Lower leg skin (tissue), 4 donors: ENCODE data around the gene PIWIL4. TPM values are rescaled to one million over a fixed set of nuclear protein-coding genes. Genes with fewer than 3 reads are reported as not detected.
"Not testable (repeated sequence)": the region's sequence is repeated elsewhere in the genome, so short reads cannot be mapped to it uniquely, and the experiment has no call there.

Experiments used
- DNase-seq, 2 donors: peaks; one replicate each; pipeline ENCODE4 v3.0.0-alpha.2; 2019; ENCODE audit warnings: low spot score in 2 of 2
- H3K4me3 ChIP-seq: fragments of 200-600 bp; sonication (generic); 2 replicates; pipeline ENCODE4 v1.5.1; 2017; ENCODE audit warnings: mild to moderate bottlenecking, low read depth; ENCODE audit not compliant: poor library complexity, severe bottlenecking
- POLR2A ChIP-seq, 2 donors: fragments of 450-650 bp; IDR thresholded peaks; one replicate each; pipeline ENCODE4 v1.6.1; 2016 to 2017; ENCODE audit warnings: antibody characterized with exemption in 2 of 2, mild to moderate bottlenecking in 1 of 2, moderate library complexity in 1 of 2
- WGBS, 2 donors: methylation state at CpG; one replicate each; pipeline ENCODE4 v1.1.5; 2018; 5-methylcytosine and 5-hydroxymethylcytosine counted together
- intact Hi-C: fragments of 100-400 bp; cut with DNase I; formaldehyde crosslinking; loops from one replicate; pipeline ENCODE4 v1.15.0; 2023; ENCODE audit warnings: low total_unique reads
- total RNA-seq, 4 donors: library from RNA; depleted of rRNA; stranded (reverse); fragments of >200 nt; gene quantifications; one replicate each; pipeline ENCODE4 v1.1.0, GENCODE V29; 2016
- TF ChIP-seq, protein P1 (sequence below), 3 donors: fragments of 450-650 bp; IDR thresholded peaks; one replicate each; pipeline ENCODE4 v1.5.1; 2016; ENCODE audit warnings: antibody characterized with exemption in 3 of 3, mild to moderate bottlenecking in 3 of 3, moderate library complexity in 2 of 3

PIWIL4 gene
- total RNA-seq, 4 donors from 2014 or later = 0.67 to 3.3 (median 1.6) TPM

DNA sequence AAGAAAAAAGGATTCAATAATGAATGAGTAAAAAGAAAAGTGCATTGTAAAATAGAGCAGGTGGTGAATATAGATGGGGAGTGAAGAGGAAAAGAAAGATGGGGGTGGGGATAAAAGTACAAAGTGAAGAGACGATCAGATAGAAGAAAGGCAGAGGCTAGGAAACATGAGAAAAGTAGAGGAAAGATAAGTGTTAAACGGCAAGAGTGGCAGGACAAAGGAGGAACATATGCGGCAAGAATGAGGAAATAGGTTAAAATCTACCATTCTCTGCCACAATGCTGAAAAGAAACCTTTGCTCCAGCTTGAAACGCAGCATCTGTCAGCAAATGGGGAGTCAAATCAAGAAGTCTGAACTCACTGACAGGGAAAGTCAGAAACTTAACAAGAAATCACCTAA is 16.7 kb upstream of the PIWIL4 start:
- 70 to 72% methylated on average over 4 of the region's 4 CpGs for WGBS, 2 donors
- DNase-seq = no peak
- no peak overlapping the region for H3K4me3 ChIP-seq
- TF ChIP-seq, protein P1, sequence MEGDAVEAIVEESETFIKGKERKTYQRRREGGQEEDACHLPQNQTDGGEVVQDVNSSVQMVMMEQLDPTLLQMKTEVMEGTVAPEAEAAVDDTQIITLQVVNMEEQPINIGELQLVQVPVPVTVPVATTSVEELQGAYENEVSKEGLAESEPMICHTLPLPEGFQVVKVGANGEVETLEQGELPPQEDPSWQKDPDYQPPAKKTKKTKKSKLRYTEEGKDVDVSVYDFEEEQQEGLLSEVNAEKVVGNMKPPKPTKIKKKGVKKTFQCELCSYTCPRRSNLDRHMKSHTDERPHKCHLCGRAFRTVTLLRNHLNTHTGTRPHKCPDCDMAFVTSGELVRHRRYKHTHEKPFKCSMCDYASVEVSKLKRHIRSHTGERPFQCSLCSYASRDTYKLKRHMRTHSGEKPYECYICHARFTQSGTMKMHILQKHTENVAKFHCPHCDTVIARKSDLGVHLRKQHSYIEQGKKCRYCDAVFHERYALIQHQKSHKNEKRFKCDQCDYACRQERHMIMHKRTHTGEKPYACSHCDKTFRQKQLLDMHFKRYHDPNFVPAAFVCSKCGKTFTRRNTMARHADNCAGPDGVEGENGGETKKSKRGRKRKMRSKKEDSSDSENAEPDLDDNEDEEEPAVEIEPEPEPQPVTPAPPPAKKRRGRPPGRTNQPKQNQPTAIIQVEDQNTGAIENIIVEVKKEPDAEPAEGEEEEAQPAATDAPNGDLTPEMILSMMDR (IDR thresholded peaks at IDR 0.05) = no peak
- no peak for TF ChIP-seq POLR2A (IDR thresholded peaks at IDR 0.05)
- intact Hi-C loops = no loop called here

DNA sequence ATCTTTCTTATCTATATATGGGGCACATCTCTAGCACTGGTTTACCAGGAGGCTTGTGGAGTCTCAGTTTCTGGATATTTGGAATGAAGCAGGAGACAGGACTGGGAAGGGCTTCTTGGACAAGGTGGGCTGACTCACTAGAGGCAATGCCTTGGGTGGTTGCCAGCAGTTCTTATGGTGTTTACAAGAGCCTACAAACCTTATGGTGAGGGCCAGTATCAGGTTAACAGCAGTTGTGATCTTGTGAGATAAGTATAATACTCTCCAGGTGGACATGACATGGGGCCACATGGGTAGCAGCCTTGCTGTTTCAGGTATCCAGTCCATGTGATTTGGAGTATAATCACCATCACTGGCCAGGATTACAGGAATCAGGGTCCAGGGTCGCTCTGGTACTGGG is 13.2 kb upstream of the PIWIL4 start:
- DNase-seq = no peak
- no peak overlapping the region for H3K4me3 ChIP-seq
- TF ChIP-seq, protein P1 (IDR thresholded peaks at IDR 0.05) = no peak
- TF ChIP-seq POLR2A (IDR thresholded peaks at IDR 0.05) = no peak
- intact Hi-C loops = no loop called here
- WGBS, 2 donors = 41 to 95% methylated on average over 1 of the region's 1 CpG

DNA sequence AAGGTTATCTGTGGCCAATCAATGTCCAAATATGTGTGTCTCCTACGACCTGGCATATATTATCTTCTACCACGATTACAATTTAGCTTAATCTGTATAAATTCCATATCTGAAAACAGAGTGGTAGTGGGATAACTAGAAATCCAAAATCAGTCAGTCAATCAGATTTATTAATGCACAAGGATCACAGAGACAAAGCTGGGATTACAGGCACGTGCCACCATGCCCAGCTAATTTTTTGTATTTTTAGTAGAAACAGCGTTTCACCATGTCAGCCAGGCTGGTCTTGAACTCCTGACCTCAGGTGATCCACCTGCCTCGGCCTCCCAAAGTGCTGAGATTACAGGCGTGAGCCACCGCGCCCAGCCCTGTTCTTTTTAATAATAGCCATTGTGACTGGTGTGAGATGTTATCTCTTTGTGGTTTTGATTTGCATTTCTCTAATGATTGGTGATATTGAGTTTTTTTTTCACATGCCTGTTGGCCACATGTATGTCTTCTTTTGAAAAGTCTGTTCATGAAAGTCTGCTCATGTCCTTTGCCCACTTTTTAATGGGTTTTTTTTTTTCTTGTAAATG is 11.3 kb upstream of the PIWIL4 start:
- DNase-seq, intact Hi-C loops, H3K4me3 ChIP-seq: not testable (repeated sequence)
- 79 to 80% methylated on average over 8 of the region's 8 CpGs for WGBS, 2 donors

DNA sequence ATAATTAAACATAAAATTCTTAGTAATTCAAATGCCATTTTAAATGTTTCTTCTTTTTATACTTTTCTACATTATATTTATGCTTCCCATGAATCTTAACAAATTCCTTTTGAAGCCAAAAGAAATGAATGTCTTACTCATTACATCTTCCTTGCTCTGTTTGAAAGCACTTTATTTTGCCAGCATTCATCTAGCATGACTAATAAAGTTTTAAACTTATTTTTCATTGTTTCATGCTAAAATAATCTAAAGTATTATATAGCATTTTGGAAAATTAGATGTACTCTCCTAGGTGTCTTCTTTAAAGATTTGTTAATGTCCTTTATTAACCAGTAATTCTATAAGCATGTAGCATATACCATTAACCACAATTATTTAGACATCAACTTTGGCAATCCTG is 9.7 kb upstream of the PIWIL4 start:
- DNase-seq = no peak
- no peak for TF ChIP-seq POLR2A (IDR thresholded peaks at IDR 0.05)
- TF ChIP-seq, protein P1 (IDR thresholded peaks at IDR 0.05) = no peak
- intact Hi-C loops = no loop called here
- no peak overlapping the region for H3K4me3 ChIP-seq

DNA sequence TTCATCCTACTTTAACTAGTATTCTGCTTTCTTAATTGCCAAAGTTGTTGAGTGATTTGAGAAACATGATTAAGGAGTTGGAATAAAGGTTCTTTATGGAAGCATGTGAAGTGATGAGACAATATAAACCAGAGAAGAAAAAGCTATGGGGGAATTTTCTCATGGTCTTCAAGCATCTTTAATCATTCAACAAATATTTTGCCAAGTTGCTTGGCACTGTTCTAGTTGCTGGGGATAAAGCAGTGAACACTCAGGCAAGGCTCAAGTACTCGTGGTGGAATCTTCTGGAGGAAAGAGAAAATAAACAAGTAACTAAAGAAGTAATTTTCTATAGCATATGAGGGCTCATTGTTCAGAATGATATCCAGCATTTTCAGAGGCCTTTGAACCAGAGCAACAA is 9.2 kb upstream of the PIWIL4 start:
- 55 to 58% methylated on average over 1 of the region's 1 CpG for WGBS, 2 donors
- H3K4me3 ChIP-seq = no peak overlapping the region
- TF ChIP-seq, protein P1 (IDR thresholded peaks at IDR 0.05) = no peak
- TF ChIP-seq POLR2A (IDR thresholded peaks at IDR 0.05) = no peak
- no peak for DNase-seq
- intact Hi-C loops = no loop called here

DNA sequence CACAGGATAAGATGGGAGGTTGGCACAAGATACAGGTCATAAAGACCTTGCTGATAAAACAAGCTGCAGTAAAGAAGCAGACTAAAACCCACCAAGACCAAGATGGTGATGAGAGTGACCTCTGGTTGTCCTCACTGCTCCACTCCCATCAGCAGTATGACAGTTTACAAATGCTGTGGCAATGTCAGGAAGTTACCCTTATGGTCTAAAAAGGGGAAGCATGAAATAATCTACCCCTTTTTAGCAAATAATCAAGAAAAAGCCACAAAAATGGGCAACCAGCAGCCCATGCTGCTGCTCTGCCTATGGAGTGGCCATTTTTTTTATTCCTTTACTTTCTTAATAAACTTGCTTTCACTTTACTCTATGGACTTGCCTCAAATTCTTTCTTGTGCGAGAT is 8.7 kb upstream of the PIWIL4 start:
- WGBS, 2 donors = 94 to 97% methylated on average over 1 of the region's 1 CpG
- no peak for TF ChIP-seq POLR2A (IDR thresholded peaks at IDR 0.05)
- TF ChIP-seq, protein P1 (IDR thresholded peaks at IDR 0.05) = no peak

More for the DNA sequence above, 8.7 kb upstream of the PIWIL4 start:
- intact Hi-C loops = no loop called here
- H3K4me3 ChIP-seq = no peak overlapping the region
- DNase-seq = no peak
